ENCODE results near the gene PACS1. TPM values are rescaled to one million over a fixed set of nuclear protein-coding genes. Genes with fewer than 3 reads are reported as not detected.
A peak's percentile ranks its signal among the peaks of the same experiment; 100 is the strongest.

Gene PACS1
- polyA plus RNA-seq, 3 donors: 8.1 to 36.8 (median 12.4) TPM

DNA sequence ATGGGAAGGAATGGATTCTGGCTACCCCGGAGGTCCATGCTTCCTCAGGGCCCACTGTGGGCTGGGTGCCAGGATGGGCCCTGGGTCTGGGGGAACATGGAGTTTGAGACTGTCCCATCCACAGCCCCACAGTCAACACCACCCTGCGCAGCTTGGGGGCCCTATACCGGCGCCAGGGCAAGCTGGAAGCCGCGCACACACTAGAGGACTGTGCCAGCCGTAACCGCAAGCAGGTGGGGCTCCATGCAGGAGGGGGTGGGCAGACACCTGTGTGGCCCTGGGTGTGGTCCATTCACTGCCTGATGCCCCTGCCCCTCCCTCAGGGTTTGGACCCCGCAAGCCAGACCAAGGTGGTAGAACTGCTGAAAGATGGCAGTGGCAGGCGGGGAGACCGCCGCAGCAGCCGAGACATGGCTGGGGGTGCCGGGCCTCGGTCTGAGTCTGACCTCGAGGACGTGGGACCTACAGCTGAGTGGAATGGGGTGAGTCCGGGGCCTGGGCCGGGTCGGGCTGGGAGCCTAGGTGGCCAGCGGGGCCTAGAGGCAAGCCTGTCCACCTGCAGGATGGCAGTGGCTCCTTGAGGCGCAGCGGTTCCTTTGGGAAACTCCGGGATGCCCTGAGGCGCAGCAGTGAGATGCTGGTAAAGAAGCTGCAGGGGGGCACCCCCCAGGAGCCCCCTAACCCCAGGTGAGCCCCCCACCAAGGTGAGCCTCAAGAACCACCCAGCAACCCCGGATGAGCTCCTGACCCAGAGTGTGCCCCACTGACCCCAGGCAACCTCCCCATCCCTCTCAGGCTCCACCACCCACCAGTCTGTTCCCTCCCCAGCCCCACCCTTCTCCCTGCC is 195.7 kb downstream of the PACS1 start:
- H3K27ac ChIP-seq (ENCODE audit: low read depth in 1 of 2, low read length in 2 of 2): no peak overlapping the region
- H2AFZ ChIP-seq (ENCODE audit: insufficient read depth, low read depth, low read length, poor library complexity, severe bottlenecking): no peak overlapping the region
- peaks cover 26 to 34% of the 10 kb centered on the region in 2 donors for H3K4me1 ChIP-seq (ENCODE audit: control insufficient read depth in 1 of 2, insufficient read depth in 2 of 2, low read length in 2 of 2)
- H3K4me3 ChIP-seq (replicated peaks in 1 of 3; ENCODE audit: low read depth in 2 of 3, low read length in 3 of 3): no peak overlapping the region
- H3K79me2 ChIP-seq (ENCODE audit: insufficient read depth, low read length): peaks cover 22% of the 10 kb centered on the region
- intact Hi-C loops (cut with micrococcal nuclease): no loop called here
- H3K9ac ChIP-seq (ENCODE audit: insufficient read depth, low read length, poor library complexity, severe bottlenecking): no peak overlapping the region
- H3K27me3 ChIP-seq (ENCODE audit: control insufficient read depth in 2 of 2, insufficient read depth in 2 of 2, low read length in 2 of 2): no peaks in the 10 kb centered on the region
- Mint-ChIP-seq H3K4me3 (no peak overlapping the region), H3K9me3 (no peaks in the 10 kb centered on the region), H3K36me3 (peaks cover 6 to 7% of the 10 kb centered on the region in 2 donors), H3K27ac (no peak overlapping the region), H3K27me3 (ENCODE audit: low read depth in 3 of 3) (peaks cover 0 to 6% (median 4%) of the 10 kb centered on the region in 3 donors), H3K4me1 (peaks cover 30% of the 10 kb centered on the region)
- TF ChIP-seq, protein P1, sequence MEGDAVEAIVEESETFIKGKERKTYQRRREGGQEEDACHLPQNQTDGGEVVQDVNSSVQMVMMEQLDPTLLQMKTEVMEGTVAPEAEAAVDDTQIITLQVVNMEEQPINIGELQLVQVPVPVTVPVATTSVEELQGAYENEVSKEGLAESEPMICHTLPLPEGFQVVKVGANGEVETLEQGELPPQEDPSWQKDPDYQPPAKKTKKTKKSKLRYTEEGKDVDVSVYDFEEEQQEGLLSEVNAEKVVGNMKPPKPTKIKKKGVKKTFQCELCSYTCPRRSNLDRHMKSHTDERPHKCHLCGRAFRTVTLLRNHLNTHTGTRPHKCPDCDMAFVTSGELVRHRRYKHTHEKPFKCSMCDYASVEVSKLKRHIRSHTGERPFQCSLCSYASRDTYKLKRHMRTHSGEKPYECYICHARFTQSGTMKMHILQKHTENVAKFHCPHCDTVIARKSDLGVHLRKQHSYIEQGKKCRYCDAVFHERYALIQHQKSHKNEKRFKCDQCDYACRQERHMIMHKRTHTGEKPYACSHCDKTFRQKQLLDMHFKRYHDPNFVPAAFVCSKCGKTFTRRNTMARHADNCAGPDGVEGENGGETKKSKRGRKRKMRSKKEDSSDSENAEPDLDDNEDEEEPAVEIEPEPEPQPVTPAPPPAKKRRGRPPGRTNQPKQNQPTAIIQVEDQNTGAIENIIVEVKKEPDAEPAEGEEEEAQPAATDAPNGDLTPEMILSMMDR (IDR thresholded peaks at IDR 0.05): no peak
- no peak overlapping the region for H3K4me2 ChIP-seq (replicated peaks; ENCODE audit: extremely low read depth, low read length, poor library complexity, severe bottlenecking)
- H3K9me3 ChIP-seq (replicated peaks in 1 of 2; ENCODE audit: control insufficient read depth in 1 of 2, insufficient read depth in 1 of 2, low read length in 2 of 2): no peaks in the 10 kb centered on the region
- H3K36me3 ChIP-seq (replicated peaks in 1 of 2; ENCODE audit: control insufficient read depth in 1 of 2, insufficient read depth in 2 of 2, low read length in 2 of 2): peaks cover 0 to 6% of the 10 kb centered on the region in 2 donors
- H4K20me1 ChIP-seq (ENCODE audit: insufficient read depth, low read length): peaks cover 21% of the 10 kb centered on the region
- WGBS (ENCODE audit: insufficient coverage): over 99% methylated on average over 17 of the region's 26 CpGs
- no peak for DNase-seq

- Histone ChIP-seq H3K9me3 (replicated peaks in 1 of 2; ENCODE audit: control insufficient read depth in 1 of 2, insufficient read depth in 1 of 2, low read length in 2 of 2) (no peaks in the 10 kb centered on the region), H2AFZ (ENCODE audit: insufficient read depth, low read depth, low read length, poor library complexity, severe bottlenecking) (peak overlapping the region; percentile 83), H3K9ac (ENCODE audit: insufficient read depth, low read length, poor library complexity, severe bottlenecking) (no peak overlapping the region), H3K4me1 (ENCODE audit: control insufficient read depth in 1 of 2, insufficient read depth in 2 of 2, low read length in 2 of 2) (peaks cover 26 to 35% of the 10 kb centered on the region in 2 donors), H4K20me1 (ENCODE audit: insufficient read depth, low read length) (peaks cover 29% of the 10 kb centered on the region), H3K79me2 (ENCODE audit: insufficient read depth, low read length) (peaks cover 29% of the 10 kb centered on the region), H3K27me3 (ENCODE audit: control insufficient read depth in 2 of 2, insufficient read depth in 2 of 2, low read length in 2 of 2) (no peaks in the 10 kb centered on the region), H3K4me3 (replicated peaks in 1 of 3; ENCODE audit: low read depth in 2 of 3, low read length in 3 of 3) (peak overlapping the region in 1 of 3 experiments; percentile 99), H3K4me2 (replicated peaks; ENCODE audit: extremely low read depth, low read length, poor library complexity, severe bottlenecking) (peak overlapping the region; percentile 97), H3K36me3 (replicated peaks in 1 of 2; ENCODE audit: control insufficient read depth in 1 of 2, insufficient read depth in 2 of 2, low read length in 2 of 2) (peaks cover 0 to 10% of the 10 kb centered on the region in 2 donors), H3K27ac (ENCODE audit: low read depth in 1 of 2, low read length in 2 of 2) (no peak overlapping the region)
- H3K27ac Mint-ChIP-seq: no peak overlapping the region
- TF ChIP-seq, protein P1 (IDR thresholded peaks at IDR 0.05): no peak
- peaks cover 0 to 4% (median 3%) of the 10 kb centered on the region in 3 donors for H3K27me3 Mint-ChIP-seq (ENCODE audit: low read depth in 3 of 3)
- H3K4me1 Mint-ChIP-seq: peaks cover 31% of the 10 kb centered on the region
- intact Hi-C loops (cut with micrococcal nuclease): no loop called here
- H3K9me3 Mint-ChIP-seq: no peaks in the 10 kb centered on the region
- peaks cover 7 to 10% of the 10 kb centered on the region in 2 donors for H3K36me3 Mint-ChIP-seq
- WGBS (ENCODE audit: insufficient coverage): 92% methylated on average over 17 of the region's 20 CpGs
- no peak for DNase-seq
- H3K4me3 Mint-ChIP-seq: peak overlapping the region; percentile 93 to 98
These were observed 196.4 kb downstream of the PACS1 start for GRCh38 chr11:66266378-66267038.
